GM18868 (cell line): Measurements from ENCODE around the gene GLRX5.
"Not testable (repeated sequence)": the region's sequence is repeated elsewhere in the genome, so short reads cannot be mapped to it uniquely, and the experiment has no call there.

Experiments
- ATAC-seq: cut with Tn5 transposase; IDR thresholded peaks from one replicate; pipeline ENCODE4 v1.9.1; 2021; ENCODE audit warnings: mild to moderate bottlenecking, moderate library complexity; ENCODE audit not compliant: unreplicated experiment

The GLRX5 gene

GRCh38 chr14:95498622-95499353 is 36.1 kb upstream of the GLRX5 start:
- no peak for ATAC-seq

GRCh38 chr14:95499354-95499750 is 35.5 kb upstream of the GLRX5 start:
- no peak for ATAC-seq

- ATAC-seq, result no peak
These were observed 34.6 kb upstream of the GLRX5 start for GRCh38 chr14:95500201-95500681.

- ATAC-seq, result no peak
These were observed 34.0 kb upstream of the GLRX5 start for GRCh38 chr14:95500772-95501401.

- ATAC-seq, result no peak
These were observed 32.4 kb upstream of the GLRX5 start for GRCh38 chr14:95502381-95502950.

GRCh38 chr14:95503365-95504134 is 31.3 kb upstream of the GLRX5 start:
- ATAC-seq, result peak; percentile 55

GRCh38 chr14:95504135-95505029 is 30.5 kb upstream of the GLRX5 start:
- no peak for ATAC-seq

- ATAC-seq, result peak; percentile 33
These were observed 29.7 kb upstream of the GLRX5 start for GRCh38 chr14:95505030-95505589.

GRCh38 chr14:95507174-95507573 is 27.7 kb upstream of the GLRX5 start:
- ATAC-seq, result no peak

GRCh38 chr14:95507701-95508103 is 27.1 kb upstream of the GLRX5 start:
- ATAC-seq, result no peak

- no peak for ATAC-seq
These were observed 26.5 kb upstream of the GLRX5 start for GRCh38 chr14:95508377-95508776.

GRCh38 chr14:95509495-95509894 is 25.4 kb upstream of the GLRX5 start:
- ATAC-seq, result no peak

GRCh38 chr14:95510344-95510743 is 24.5 kb upstream of the GLRX5 start:
- not testable (repeated sequence) for ATAC-seq

GRCh38 chr14:95510804-95511203 is 24.0 kb upstream of the GLRX5 start:
- no peak for ATAC-seq

- no peak for ATAC-seq
These were observed 23.2 kb upstream of the GLRX5 start for GRCh38 chr14:95511687-95512086.

GRCh38 chr14:95513291-95513690 is 21.6 kb upstream of the GLRX5 start:
- ATAC-seq, result no peak

GRCh38 chr14:95514131-95515079 is 20.4 kb upstream of the GLRX5 start:
- no peak for ATAC-seq

GRCh38 chr14:95515080-95515489 is 19.8 kb upstream of the GLRX5 start:
- no peak for ATAC-seq
